ENCODE results near the gene PGC. TPM values are rescaled to one million over a fixed set of nuclear protein-coding genes. Genes with fewer than 3 reads are reported as not detected.
A peak's percentile ranks its signal among the peaks of the same experiment; 100 is the strongest.

PGC gene
- not detected for polyA plus RNA-seq

DNA sequence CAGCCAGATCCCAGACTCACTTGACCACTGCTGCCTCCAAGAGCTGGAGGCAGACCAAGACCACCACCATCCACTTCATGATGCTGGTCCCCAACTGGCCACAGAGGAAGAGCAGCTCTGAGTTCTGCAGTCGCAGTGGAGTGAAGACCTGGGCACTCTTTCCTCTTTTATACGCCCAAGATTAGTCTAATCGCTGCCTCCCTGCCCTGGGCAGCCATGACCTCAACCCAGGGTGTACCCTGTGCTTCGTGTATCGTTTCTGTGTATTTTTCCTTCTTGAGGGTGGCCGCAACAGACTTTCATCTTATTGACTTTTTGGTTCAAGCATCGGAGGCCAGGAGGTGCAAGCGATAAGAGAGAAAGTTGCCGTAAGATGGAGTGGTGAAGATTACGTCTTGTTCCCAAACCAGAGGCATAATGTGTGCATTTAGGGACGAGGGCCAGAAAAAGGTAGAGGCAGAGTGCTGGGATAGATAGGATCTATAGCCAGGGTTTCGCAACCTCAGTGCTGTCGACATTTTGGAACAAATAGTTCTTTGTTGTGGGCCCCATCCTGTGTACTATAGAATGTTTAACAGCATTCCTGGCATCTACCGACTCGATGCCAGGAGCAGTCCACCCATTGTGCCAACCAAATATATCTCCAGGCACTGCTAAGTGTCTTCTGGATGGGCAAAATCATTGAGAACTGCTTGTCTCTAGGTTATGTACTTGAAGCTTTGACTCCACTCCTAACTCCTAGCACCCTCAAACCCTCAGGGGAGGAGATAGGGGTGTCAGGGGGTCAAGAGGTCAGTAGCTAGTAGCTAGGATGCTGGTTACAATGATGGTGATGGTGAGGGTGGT is at the start of gene PGC:
Gene PGC, minus strand, starts transcription at position 142 of the 846 bp plus-strand sequence. Its CDS starts 63 bp downstream, at position 79.
- H3K4me1 Mint-ChIP-seq, result no peaks in the 10 kb centered on the region
- H3K36me3 Mint-ChIP-seq, result no peaks in the 10 kb centered on the region
- H3K27me3 Mint-ChIP-seq, result peaks cover 2% of the 10 kb centered on the region
- H3K4me3 Mint-ChIP-seq, result no peak within 1 kb of the TSS
- H3K27ac Mint-ChIP-seq, result no peak within 1 kb of the TSS
- no peaks in the 10 kb centered on the region for H3K9me3 Mint-ChIP-seq

GRCh38 chr6:41796474-41796873 is 49.3 kb upstream of the PGC start:
- no peak overlapping the region for H3K27ac Mint-ChIP-seq
- peaks cover 0 to 3% (median 0%) of the 10 kb centered on the region in 3 donors for H3K4me1 Mint-ChIP-seq

GRCh38 chr6:41791984-41792383 is 44.8 kb upstream of the PGC start:
- Mint-ChIP-seq H3K4me1 (peaks cover 6 to 17% (median 13%) of the 10 kb centered on the region in 3 donors), H3K9me3 (no peaks in the 10 kb centered on the region), H3K36me3 (no peaks in the 10 kb centered on the region), H3K27ac (no peak overlapping the region), H3K27me3 (no peaks in the 10 kb centered on the region), H3K4me3 (no peak overlapping the region)

More at GRCh38 chr6:41796474-41796873, 49.3 kb upstream of the PGC start:
- Mint-ChIP-seq H3K4me3 (no peak overlapping the region), H3K36me3 (peaks cover 3% of the 10 kb centered on the region), H3K9me3 (no peaks in the 10 kb centered on the region), H3K27me3 (no peaks in the 10 kb centered on the region)

DNA sequence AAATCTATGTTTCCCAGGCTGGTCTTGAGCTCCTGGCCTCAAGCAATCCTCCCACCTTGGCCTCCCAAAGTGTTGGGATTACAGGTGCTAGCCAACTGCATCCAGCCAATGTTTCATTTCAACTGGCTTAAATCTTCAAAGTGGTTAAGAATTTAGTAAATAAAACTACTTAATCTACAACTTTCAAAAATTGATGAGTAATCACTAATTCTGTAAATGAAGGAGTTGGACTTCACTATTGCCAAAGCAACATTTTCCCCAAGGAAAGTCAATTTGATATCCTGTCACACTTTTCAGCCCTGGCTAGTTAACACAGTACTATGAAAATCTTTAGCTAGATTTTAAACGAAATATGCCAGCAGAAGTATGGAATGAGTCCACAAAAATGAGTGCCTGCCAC is 44.1 kb upstream of the PGC start:
- Mint-ChIP-seq H3K27me3 (no peaks in the 10 kb centered on the region), H3K9me3 (no peaks in the 10 kb centered on the region), H3K4me3 (no peak overlapping the region), H3K4me1 (peaks cover 6 to 17% (median 13%) of the 10 kb centered on the region in 3 donors), H3K27ac (no peak overlapping the region), H3K36me3 (no peaks in the 10 kb centered on the region)

DNA sequence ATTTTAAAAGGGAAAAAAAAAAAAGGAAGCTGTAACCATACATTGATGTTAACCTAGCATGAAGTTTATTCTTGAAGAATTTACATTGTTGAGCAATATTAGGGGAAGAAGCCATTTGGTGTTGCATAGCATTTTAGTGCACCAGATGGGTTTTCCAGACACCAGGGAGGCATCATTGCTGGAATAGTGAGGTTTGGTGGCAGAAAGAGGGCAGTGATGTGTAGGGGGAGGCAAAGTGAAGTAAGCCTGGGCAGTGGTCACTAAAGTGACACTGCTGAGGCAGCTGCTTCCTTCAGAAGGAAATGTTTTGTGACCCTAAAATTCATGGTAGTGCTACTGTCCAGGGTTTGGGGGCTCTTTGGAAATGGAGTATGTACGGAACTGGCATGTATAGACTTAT is 42.8 kb upstream of the PGC start:
- H3K4me3 Mint-ChIP-seq, result peak overlapping the region in 1 of 4 donors; percentile 83

GRCh38 chr6:41789390-41789724 is 42.2 kb upstream of the PGC start:
- H3K4me3 Mint-ChIP-seq, result peak overlapping the region; percentile 72 to 90 (median 80)
- H3K36me3 Mint-ChIP-seq, result no peaks in the 10 kb centered on the region
- no peaks in the 10 kb centered on the region for H3K27me3 Mint-ChIP-seq
- peak overlapping the region in 2 of 3 donors; percentile 78 to 87 for H3K27ac Mint-ChIP-seq
- H3K9me3 Mint-ChIP-seq, result no peaks in the 10 kb centered on the region
- peaks cover 12 to 20% (median 18%) of the 10 kb centered on the region in 3 donors for H3K4me1 Mint-ChIP-seq

More for the DNA sequence above, 42.8 kb upstream of the PGC start:
- H3K27me3 Mint-ChIP-seq, result no peaks in the 10 kb centered on the region
- H3K4me1 Mint-ChIP-seq, result peaks cover 8 to 17% (median 14%) of the 10 kb centered on the region in 3 donors
- H3K9me3 Mint-ChIP-seq, result no peaks in the 10 kb centered on the region
- H3K27ac Mint-ChIP-seq, result peak overlapping the region in 2 of 3 donors; percentile 28 to 87
- no peaks in the 10 kb centered on the region for H3K36me3 Mint-ChIP-seq

DNA sequence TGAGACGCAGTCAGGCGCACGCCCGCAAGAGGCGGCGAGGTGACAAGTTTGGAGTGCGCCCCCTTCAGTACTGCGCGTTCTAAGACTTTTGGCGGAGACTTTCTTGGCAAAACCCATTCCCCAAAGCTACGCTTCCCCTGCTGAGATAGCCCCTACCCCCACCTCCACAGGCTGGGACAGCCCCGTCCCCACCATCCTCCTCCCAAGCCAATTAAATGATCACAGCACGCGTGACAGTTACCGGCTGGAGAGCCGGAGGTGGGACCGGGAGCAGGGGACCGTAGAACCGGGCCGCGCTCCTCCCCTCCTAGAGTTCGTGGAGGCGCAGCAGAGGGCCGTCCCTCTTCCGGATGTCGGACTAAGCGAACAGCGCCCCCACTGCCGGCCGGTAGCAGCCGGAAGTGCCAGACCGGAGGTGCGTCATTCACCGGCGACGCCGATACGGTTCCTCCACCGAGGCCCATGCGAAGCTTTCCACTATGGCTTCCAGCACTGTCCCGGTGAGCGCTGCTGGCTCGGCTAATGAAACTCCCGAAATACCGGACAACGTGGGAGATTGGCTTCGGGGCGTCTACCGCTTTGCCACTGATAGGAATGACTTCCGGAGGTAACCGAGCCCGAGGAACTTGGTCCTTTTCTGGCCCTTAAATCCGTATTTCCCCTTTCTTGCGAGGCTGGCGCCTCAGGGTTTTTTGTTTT is 40.2 kb upstream of the PGC start, which contains the start of gene TOMM6:
Gene TOMM6, plus strand, starts transcription at position 476 of the 699 bp plus-strand sequence. Its CDS starts 4 bp downstream, at position 480.
- Mint-ChIP-seq H3K36me3 (no peaks in the 10 kb centered on the region), H3K9me3 (no peaks in the 10 kb centered on the region), H3K4me3 (peak within 1 kb of the TSS; percentile 94 to 99 (median 96)), H3K27me3 (no peaks in the 10 kb centered on the region), H3K4me1 (peaks cover 14 to 23% (median 20%) of the 10 kb centered on the region in 3 donors), H3K27ac (peak within 1 kb of the TSS; percentile 93 to 97 (median 97))

DNA sequence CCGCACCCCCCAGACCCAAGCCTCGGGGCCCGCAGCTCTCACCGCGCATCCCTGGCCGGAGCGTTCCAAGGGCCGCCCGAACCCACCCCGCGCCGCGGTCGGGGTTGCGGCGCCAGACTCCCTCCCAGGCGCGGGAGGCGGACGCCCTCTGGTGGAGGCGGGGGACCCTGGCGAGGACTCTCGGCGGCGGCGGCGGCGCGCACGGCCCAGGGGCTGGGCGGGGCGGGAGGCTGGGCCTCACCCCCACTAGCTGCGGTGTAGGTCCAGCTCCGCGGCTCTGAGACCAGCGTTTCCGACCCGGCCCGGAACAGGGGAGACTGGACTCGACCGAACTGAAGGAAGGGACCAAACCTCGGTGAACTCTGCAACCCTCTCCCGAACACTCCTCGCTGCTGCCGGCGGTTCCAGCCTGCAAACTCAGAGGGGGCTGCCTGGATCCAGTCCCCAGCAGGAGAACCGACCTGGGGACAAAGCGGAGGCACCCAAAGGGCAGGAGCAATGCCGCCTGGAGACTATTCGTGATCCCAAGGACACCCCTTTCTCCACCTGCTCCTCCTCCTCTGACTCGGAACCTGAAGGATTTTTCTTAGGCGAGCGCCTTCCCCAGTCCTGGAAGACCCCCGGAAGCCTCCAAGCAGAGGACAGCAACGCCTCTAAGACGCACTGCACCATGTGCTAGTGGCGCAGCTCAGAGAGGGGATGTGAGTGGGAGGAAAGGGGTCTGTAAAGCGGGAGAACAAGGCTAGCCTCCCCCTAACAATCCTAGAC is 39.4 kb upstream of the PGC start:
- Mint-ChIP-seq H3K4me1 (peaks cover 16 to 23% (median 22%) of the 10 kb centered on the region in 3 donors), H3K27ac (peak overlapping the region; percentile 93 to 97 (median 97)), H3K4me3 (peak overlapping the region; percentile 94 to 99 (median 96)), H3K27me3 (no peaks in the 10 kb centered on the region), H3K9me3 (no peaks in the 10 kb centered on the region), H3K36me3 (no peaks in the 10 kb centered on the region)

DNA sequence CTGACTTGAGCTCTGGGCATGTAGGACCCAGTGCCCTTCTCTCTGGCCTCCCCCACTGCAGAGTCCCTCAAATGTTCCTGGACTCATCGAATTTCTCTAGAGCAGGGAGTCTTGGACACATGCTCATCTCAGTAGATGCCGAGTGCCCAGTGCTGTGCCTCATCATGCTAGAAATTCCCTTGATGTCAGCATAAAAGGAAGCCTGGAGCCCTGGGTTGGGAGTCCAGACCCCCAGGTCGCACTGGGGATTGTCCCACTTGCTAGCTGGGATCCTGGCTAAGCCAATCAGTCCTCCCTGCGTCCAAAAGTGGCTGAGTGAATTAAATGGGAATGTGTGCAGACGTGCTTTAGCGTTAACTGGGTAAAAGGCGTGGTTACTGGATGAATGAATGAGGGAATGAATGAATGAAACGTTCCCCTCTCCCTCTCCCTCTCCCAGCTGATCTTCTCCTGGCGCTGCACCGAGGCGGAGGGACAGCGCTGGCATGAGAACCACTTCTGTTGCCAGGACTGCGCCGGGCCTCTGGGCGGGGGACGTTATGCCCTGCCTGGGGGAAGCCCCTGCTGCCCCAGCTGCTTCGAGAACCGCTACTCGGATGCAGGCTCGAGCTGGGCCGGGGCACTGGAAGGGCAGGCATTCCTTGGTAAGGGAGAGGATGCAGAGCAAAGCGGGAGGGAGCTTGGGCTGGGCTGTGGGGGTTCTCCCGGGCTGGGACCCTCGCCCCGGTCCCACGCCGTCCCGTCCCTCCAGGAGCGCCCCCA is 38.7 kb upstream of the PGC start:
- Mint-ChIP-seq H3K4me3 (peak overlapping the region; percentile 94 to 99 (median 96)), H3K36me3 (no peaks in the 10 kb centered on the region), H3K9me3 (no peaks in the 10 kb centered on the region), H3K4me1 (peaks cover 21 to 25% (median 23%) of the 10 kb centered on the region in 3 donors), H3K27ac (peak overlapping the region in 1 of 3 donors; percentile 97), H3K27me3 (no peaks in the 10 kb centered on the region)

GRCh38 chr6:41785254-41785653 is 38.1 kb upstream of the PGC start:
- no peaks in the 10 kb centered on the region for H3K36me3 Mint-ChIP-seq
- H3K4me3 Mint-ChIP-seq, result peak overlapping the region in 3 of 4 donors; percentile 79 to 96 (median 94)
- H3K4me1 Mint-ChIP-seq, result peaks cover 21 to 24% (median 23%) of the 10 kb centered on the region in 3 donors
- no peaks in the 10 kb centered on the region for H3K9me3 Mint-ChIP-seq
- H3K27me3 Mint-ChIP-seq, result no peaks in the 10 kb centered on the region
- H3K27ac Mint-ChIP-seq, result peak overlapping the region in 1 of 3 donors; percentile 77

DNA sequence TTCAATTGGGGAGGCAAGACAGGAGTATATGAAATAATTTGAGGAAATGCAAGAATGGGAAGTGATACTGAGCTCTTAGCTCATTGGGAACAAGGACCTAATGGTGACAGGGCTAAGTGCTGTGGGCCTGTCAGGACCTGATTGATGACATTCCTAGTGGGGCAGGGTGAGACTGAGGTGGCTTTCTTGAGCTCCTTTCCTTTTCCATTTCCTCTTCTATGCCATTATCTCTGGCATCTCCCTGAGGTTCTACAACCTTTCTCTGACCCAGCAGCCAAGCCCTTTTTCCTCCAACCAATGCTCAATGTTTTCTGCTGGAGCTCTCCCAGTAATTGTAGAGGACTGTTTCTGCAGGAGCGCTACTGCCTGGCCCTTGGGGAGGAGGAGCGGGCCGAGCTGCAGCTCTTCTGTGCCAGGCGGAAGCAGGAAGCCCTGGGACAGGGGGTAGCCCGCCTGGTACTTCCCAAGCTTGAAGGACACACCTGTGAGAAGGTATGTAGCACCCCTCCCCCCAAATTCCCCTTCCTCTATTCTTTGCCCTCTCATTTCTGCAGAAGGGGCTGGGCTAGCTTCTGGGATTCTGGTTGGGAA is 37.5 kb upstream of the PGC start:
- H3K27ac Mint-ChIP-seq, result peak overlapping the region in 1 of 3 donors; percentile 77
- H3K4me3 Mint-ChIP-seq, result peak overlapping the region in 3 of 4 donors; percentile 4 to 96 (median 49)
- no peaks in the 10 kb centered on the region for H3K27me3 Mint-ChIP-seq
- no peaks in the 10 kb centered on the region for H3K9me3 Mint-ChIP-seq
- no peaks in the 10 kb centered on the region for H3K36me3 Mint-ChIP-seq
- peaks cover 21 to 22% (median 22%) of the 10 kb centered on the region in 3 donors for H3K4me1 Mint-ChIP-seq

DNA sequence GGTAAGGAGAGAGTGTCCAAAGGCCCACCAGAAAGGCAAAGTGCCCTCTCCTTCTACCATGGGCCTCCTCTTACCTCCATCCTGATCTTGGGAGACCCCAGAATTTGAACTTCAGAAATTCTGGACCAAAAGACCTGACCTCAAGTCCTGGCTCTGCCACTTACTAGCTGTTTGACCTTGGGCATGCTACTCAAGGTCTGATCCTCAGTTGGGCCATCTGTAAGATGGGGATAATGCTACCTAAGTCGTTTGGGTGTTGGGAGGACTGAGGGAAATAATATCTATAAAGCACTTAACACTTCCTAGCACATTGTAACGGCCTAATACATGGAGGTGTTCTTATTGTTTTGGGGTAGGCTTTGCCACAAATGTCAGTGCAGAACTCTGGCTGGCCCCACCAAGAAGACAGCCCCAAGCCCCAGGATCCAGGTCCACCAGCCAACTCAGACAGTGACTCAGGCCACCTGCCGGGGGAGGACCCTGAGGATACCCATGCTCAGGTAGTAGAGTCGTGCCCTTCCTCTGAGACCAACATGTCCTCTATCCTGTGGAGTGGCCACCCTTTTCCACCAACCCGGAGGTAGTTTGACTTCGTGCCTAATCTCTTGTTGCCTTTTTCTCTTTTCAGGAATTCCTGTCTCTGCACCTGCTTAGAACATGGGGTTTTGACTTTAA is 36.0 kb upstream of the PGC start:
- Mint-ChIP-seq H3K4me3 (peak overlapping the region in 3 of 4 donors; percentile 25 to 96 (median 66)), H3K27ac (peak overlapping the region in 1 of 3 donors; percentile 77), H3K27me3 (no peaks in the 10 kb centered on the region), H3K4me1 (peaks cover 14 to 20% (median 18%) of the 10 kb centered on the region in 3 donors), H3K36me3 (no peaks in the 10 kb centered on the region), H3K9me3 (no peaks in the 10 kb centered on the region)

- Mint-ChIP-seq H3K9me3 (no peaks in the 10 kb centered on the region), H3K36me3 (no peaks in the 10 kb centered on the region), H3K4me1 (peaks cover 14 to 20% (median 16%) of the 10 kb centered on the region in 3 donors), H3K4me3 (peak overlapping the region; percentile 61 to 96 (median 86)), H3K27ac (peak overlapping the region in 1 of 3 donors; percentile 51), H3K27me3 (no peaks in the 10 kb centered on the region)
Measured at GRCh38 chr6:41781366-41781730, 34.2 kb upstream of the PGC start.
